K562 (cell line): ENCODE results near the gene COPE. TPM values are rescaled to one million over a fixed set of nuclear protein-coding genes. Genes with fewer than 3 reads are reported as not detected.
A peak's percentile ranks its signal among the peaks of the same experiment; 100 is the strongest.

Experiments
- EZH2 ChIP-seq: IDR thresholded peaks from 2 replicates; pipeline ENCODE4 v1.6.1; 2012; ENCODE audit warnings: low read depth, mild to moderate bottlenecking, inconsistent platforms, low read length, borderline replicate concordance
- HLTF ChIP-seq: fragments of 450-650 bp; IDR thresholded peaks from 2 replicates; pipeline ENCODE4 v1.6.1; 2016
- HMGN3 ChIP-seq: IDR thresholded peaks from 2 replicates; pipeline ENCODE4 v1.6.1; 2011; ENCODE audit warnings: borderline replicate concordance, low read depth, mild to moderate bottlenecking, mixed read lengths, low read length; ENCODE audit not compliant: insufficient read length; ENCODE audit errors: extremely low read depth
- JUN ChIP-seq, 2 experiments: sonication (generic) in 1 of 2; formaldehyde crosslinking in 1 of 2; IDR thresholded peaks; 2 replicates each; pipeline versions ENCODE4 v1.6.1 to v1.8.0; 2012 to 2022; ENCODE audit warnings: borderline replicate concordance in 2 of 2, mild to moderate bottlenecking in 2 of 2, improper control_type of control experiment in 1 of 2, low read depth in 1 of 2, low read length in 1 of 2, missing genetic modification reagents in 1 of 2
- NFATC3 ChIP-seq: fragments of 450-650 bp; IDR thresholded peaks from 2 replicates; pipeline ENCODE4 v1.6.1; 2017; ENCODE audit warnings: mild to moderate bottlenecking
- PHF8 ChIP-seq: fragments of 200-600 bp; sonication (generic); IDR thresholded peaks from 2 replicates; pipeline ENCODE4 v1.6.1; 2012; ENCODE audit warnings: mixed run types, mild to moderate bottlenecking, inconsistent platforms, low read length, moderate library complexity, borderline replicate concordance
- POLR3G ChIP-seq: IDR thresholded peaks from 2 replicates; pipeline ENCODE4 v1.6.1; 2011; ENCODE audit not compliant: insufficient read length, insufficient replicate concordance; ENCODE audit errors: extremely low read depth
- RBM17 ChIP-seq: fragments of 200-400 bp; formaldehyde crosslinking; IDR thresholded peaks from 2 replicates; pipeline ENCODE4 v1.6.1; 2017; ENCODE audit warnings: low read depth, mild to moderate bottlenecking, low read length, borderline replicate concordance
- SMAD1 ChIP-seq: fragments of 150-350 bp; IDR thresholded peaks from 2 replicates; pipeline ENCODE4 v1.6.1; 2014; ENCODE audit warnings: low read length, low read depth; ENCODE audit not compliant: partially characterized antibody
- ZFX ChIP-seq: sonication (generic); formaldehyde crosslinking; IDR thresholded peaks from 2 replicates; pipeline ENCODE4 v1.8.0; 2022; ENCODE audit warnings: mild to moderate bottlenecking, missing genetic modification reagents, moderate library complexity
- ZNF224 ChIP-seq: sonication (generic); formaldehyde crosslinking; IDR thresholded peaks from 2 replicates; pipeline ENCODE4 v1.8.0; 2022; ENCODE audit warnings: mild to moderate bottlenecking, missing genetic modification reagents
- polyA plus RNA-seq, 8 experiments: library from polyadenylated mRNA; depleted of rRNA in 4 of 8; stranded (reverse) in 5 of 8; unstranded in 3 of 8; fragments of >200 nt; fragmentation: Nextera tagmentation in 2 of 8; fragmentation: Illumina TruSeq in 1 of 8; extraction: Ambion mirVana in 2 of 8; extraction: Trizol in 1 of 8; gene quantifications; 2 replicates each; pipeline versions ENCODE4 v1.2.1 to v1.2.3, GENCODE V29; 2011 to 2014; ENCODE audit warnings: inconsistent platforms in 1 of 8, missing spikeins in 1 of 8
- total RNA-seq, 7 experiments: library from RNA; depleted of rRNA in 6 of 7; stranded (reverse); fragments of >200 nt in 6 of 7; fragmentation: Illumina TruSeq in 2 of 7; extraction: Trizol in 2 of 7; gene quantifications; 2 replicates each; pipeline versions ENCODE4 v1.2.1 to v1.2.3, GENCODE V29; 2011 to 2021; ENCODE audit warnings: low replicate concordance in 1 of 7
- TF ChIP-seq, protein P1 (sequence below): fragments of 450-650 bp; formaldehyde crosslinking; IDR thresholded peaks from 2 replicates; pipeline ENCODE4 v1.4.0; 2020; ENCODE audit warnings: mild to moderate bottlenecking, mixed read lengths
- TF ChIP-seq, protein P2 (sequence below), 2 experiments: fragments of 450-650 bp; IDR thresholded peaks; 2 replicates each; pipeline ENCODE4 v1.6.1; 2018; ENCODE audit warnings: mild to moderate bottlenecking in 2 of 2, low read depth in 1 of 2; ENCODE audit not compliant: partially characterized antibody in 2 of 2
- TF ChIP-seq, protein P3 (sequence below): sonication (generic); formaldehyde crosslinking; IDR thresholded peaks from 2 replicates; pipeline ENCODE4 v1.8.0; 2022; ENCODE audit warnings: mild to moderate bottlenecking, missing genetic modification reagents
- TF ChIP-seq, protein P4 (sequence below), 2 experiments: IDR thresholded peaks; 2 replicates each; pipeline ENCODE4 v1.6.1; 2012; ENCODE audit warnings: improper control_type of control experiment in 2 of 2, low read depth in 2 of 2, low read length in 2 of 2, borderline replicate concordance in 1 of 2

COPE gene
- total and polyA plus RNA-seq, 9 of the 15 experiments (the other 6 are each of a cell fraction or from before 2014, with no cell fraction given) = 5.8 to 273 (median 147) TPM

DNA sequence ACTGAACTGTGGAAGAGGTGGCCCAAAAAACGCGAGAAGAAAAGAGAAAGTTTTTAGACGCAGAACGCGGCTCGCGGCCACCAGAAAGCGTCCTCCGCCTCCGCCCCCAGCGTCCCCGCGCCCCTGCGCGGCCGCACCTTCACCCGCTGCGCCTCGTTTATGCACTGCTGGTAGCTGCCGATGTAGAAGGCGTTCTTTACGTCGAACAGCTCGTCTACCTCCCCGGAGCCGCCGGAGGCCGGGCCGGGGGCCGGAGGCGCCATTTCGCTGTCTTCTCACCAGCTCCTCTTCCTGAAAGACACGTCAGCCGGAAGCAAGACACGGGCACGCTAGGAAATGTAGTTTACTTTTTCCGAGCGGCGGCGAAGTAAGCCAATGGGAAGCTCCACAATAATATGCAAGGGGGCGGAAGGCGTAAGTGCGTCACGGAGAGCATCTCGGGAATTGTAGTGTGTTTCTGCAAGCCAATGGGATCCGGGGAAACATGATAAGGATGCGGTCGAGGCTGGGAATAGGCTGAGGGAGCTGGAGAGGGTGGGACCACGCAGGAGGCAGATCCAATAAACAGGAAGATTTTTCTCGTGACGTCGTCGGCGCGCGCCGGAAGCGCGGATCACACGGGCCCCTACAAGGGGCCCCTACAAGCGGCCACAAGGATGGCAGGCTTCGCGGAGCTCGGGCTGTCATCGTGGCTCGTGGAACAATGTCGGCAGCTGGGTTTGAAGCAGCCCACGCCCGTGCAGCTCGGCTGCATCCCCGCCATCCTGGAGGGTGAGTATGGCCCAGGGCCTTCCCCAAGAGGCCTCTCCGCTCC, at the start of gene COPE, which contains the start of gene DDX49 (continued):
- TF ChIP-seq, protein P1, sequence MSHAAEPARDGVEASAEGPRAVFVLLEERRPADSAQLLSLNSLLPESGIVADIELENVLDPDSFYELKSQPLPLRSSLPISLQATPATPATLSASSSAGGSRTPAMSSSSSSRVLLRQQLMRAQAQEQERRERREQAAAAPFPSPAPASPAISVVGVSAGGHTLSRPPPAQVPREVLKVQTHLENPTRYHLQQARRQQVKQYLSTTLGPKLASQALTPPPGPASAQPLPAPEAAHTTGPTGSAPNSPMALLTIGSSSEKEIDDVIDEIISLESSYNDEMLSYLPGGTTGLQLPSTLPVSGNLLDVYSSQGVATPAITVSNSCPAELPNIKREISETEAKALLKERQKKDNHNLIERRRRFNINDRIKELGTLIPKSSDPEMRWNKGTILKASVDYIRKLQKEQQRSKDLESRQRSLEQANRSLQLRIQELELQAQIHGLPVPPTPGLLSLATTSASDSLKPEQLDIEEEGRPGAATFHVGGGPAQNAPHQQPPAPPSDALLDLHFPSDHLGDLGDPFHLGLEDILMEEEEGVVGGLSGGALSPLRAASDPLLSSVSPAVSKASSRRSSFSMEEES = no peak
- TF ChIP-seq POLR3G (no peak), HLTF (no peak; the same call in 1 of the 2 replicates), HMGN3 (peak; percentile 35), ZNF224 (CRISPR knock-in tag) (no peak), JUN (IDR thresholded peaks at IDR 0.05; ENCODE audit: borderline replicate concordance, low read depth, low read length) (peak; percentile 36; the same call in 1 of the 2 replicates), JUN (CRISPR knock-in tag; IDR thresholded peaks at IDR 0.05; ENCODE audit: borderline replicate concordance) (no peak), ZFX (CRISPR knock-in tag) (peak; percentile 86), NFATC3 (no peak), RBM17 (no peak), PHF8 (peak; percentile 95), SMAD1 (peak; percentile 56), EZH2 (no peak)
- TF ChIP-seq, protein P2, sequence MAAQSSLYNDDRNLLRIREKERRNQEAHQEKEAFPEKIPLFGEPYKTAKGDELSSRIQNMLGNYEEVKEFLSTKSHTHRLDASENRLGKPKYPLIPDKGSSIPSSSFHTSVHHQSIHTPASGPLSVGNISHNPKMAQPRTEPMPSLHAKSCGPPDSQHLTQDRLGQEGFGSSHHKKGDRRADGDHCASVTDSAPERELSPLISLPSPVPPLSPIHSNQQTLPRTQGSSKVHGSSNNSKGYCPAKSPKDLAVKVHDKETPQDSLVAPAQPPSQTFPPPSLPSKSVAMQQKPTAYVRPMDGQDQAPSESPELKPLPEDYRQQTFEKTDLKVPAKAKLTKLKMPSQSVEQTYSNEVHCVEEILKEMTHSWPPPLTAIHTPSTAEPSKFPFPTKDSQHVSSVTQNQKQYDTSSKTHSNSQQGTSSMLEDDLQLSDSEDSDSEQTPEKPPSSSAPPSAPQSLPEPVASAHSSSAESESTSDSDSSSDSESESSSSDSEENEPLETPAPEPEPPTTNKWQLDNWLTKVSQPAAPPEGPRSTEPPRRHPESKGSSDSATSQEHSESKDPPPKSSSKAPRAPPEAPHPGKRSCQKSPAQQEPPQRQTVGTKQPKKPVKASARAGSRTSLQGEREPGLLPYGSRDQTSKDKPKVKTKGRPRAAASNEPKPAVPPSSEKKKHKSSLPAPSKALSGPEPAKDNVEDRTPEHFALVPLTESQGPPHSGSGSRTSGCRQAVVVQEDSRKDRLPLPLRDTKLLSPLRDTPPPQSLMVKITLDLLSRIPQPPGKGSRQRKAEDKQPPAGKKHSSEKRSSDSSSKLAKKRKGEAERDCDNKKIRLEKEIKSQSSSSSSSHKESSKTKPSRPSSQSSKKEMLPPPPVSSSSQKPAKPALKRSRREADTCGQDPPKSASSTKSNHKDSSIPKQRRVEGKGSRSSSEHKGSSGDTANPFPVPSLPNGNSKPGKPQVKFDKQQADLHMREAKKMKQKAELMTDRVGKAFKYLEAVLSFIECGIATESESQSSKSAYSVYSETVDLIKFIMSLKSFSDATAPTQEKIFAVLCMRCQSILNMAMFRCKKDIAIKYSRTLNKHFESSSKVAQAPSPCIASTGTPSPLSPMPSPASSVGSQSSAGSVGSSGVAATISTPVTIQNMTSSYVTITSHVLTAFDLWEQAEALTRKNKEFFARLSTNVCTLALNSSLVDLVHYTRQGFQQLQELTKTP (IDR thresholded peaks at IDR 0.05; ENCODE audit: low read depth in 1 of 2, partially characterized antibody in 2 of 2) = peak; percentile 22 to 96
- TF ChIP-seq, protein P3, sequence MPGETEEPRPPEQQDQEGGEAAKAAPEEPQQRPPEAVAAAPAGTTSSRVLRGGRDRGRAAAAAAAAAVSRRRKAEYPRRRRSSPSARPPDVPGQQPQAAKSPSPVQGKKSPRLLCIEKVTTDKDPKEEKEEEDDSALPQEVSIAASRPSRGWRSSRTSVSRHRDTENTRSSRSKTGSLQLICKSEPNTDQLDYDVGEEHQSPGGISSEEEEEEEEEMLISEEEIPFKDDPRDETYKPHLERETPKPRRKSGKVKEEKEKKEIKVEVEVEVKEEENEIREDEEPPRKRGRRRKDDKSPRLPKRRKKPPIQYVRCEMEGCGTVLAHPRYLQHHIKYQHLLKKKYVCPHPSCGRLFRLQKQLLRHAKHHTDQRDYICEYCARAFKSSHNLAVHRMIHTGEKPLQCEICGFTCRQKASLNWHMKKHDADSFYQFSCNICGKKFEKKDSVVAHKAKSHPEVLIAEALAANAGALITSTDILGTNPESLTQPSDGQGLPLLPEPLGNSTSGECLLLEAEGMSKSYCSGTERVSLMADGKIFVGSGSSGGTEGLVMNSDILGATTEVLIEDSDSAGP (CRISPR knock-in tag) = no peak
- TF ChIP-seq, protein P4, sequence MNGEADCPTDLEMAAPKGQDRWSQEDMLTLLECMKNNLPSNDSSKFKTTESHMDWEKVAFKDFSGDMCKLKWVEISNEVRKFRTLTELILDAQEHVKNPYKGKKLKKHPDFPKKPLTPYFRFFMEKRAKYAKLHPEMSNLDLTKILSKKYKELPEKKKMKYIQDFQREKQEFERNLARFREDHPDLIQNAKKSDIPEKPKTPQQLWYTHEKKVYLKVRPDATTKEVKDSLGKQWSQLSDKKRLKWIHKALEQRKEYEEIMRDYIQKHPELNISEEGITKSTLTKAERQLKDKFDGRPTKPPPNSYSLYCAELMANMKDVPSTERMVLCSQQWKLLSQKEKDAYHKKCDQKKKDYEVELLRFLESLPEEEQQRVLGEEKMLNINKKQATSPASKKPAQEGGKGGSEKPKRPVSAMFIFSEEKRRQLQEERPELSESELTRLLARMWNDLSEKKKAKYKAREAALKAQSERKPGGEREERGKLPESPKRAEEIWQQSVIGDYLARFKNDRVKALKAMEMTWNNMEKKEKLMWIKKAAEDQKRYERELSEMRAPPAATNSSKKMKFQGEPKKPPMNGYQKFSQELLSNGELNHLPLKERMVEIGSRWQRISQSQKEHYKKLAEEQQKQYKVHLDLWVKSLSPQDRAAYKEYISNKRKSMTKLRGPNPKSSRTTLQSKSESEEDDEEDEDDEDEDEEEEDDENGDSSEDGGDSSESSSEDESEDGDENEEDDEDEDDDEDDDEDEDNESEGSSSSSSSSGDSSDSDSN (IDR thresholded peaks at IDR 0.05; ENCODE audit: borderline replicate concordance in 1 of 2, low read depth in 2 of 2, low read length in 2 of 2) = peak in 1 of 2 experiments; percentile 34; a peak in 1 of 4 replicates
